ENCODE results near the gene USP49. TPM values are rescaled to one million over a fixed set of nuclear protein-coding genes. Genes with fewer than 3 reads are reported as not detected.

USP49 gene
- total RNA-seq, 2 experiments from 2014 or later: 6.1 to 6.3 TPM

GRCh38 chr6:41805830-41806774 is 89.1 kb downstream of the USP49 start:
- CTCF ChIA-PET: no interaction called here
- no peaks in the 10 kb centered on the region for H3K36me3 Mint-ChIP-seq
- H3K9me3 Mint-ChIP-seq: no peaks in the 10 kb centered on the region
- no peaks in the 10 kb centered on the region for H3K4me1 Mint-ChIP-seq (ENCODE audit: low read depth)
- no peak overlapping the region for H3K27ac Mint-ChIP-seq
- no peak overlapping the region for H3K4me3 Mint-ChIP-seq
- no peaks in the 10 kb centered on the region for H3K27me3 Mint-ChIP-seq
- intact Hi-C loops (cut with micrococcal nuclease): no loop called here
- DNase-seq: no peak
- POLR2A ChIA-PET: no interaction called here

DNA sequence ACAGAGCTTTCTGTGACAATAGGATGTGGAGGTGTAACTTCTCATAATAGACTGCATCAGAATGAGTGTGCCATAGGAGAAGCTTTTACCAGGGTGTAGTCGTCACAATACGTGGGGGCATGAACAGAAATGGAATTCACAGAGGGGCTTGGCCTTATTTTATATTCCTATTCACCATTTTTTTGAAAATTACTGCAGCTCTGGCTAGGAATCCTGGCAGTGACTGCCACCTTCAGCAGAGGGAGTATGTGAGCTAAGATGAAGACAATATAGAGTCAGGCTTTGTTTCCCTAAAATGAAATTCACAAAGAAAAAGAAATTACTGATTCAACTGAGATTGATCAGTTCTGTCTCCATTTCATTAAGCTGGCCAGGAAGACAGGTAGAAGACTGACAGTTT is 93.8 kb downstream of the USP49 start:
- H3K27ac Mint-ChIP-seq: no peak overlapping the region
- no peak for DNase-seq
- H3K4me3 Mint-ChIP-seq: no peak overlapping the region
- peaks cover 2% of the 10 kb centered on the region for H3K4me1 Mint-ChIP-seq (ENCODE audit: low read depth)
- intact Hi-C loops (cut with micrococcal nuclease): no loop called here
- no peaks in the 10 kb centered on the region for H3K9me3 Mint-ChIP-seq
- no peaks in the 10 kb centered on the region for H3K27me3 Mint-ChIP-seq
- ChIA-PET POLR2A (no interaction called here), CTCF (interaction anchor here (0.8 to 1.6 kb wide), 4 partner anchors 97 to 413 kb away, joined by 3 to 10 read pairs (median 5); no protein-coding TSS in a partner anchor)
- H3K36me3 Mint-ChIP-seq: peaks cover 1% of the 10 kb centered on the region

- H3K27me3 Mint-ChIP-seq: no peaks in the 10 kb centered on the region
- H3K36me3 Mint-ChIP-seq: peaks cover 1% of the 10 kb centered on the region
- CTCF ChIA-PET: interaction anchor here (1.1 to 1.9 kb wide), 3 partner anchors 12 to 245 kb away, joined by 3 to 7 read pairs (median 4); partner anchors contain the start of genes MED20 and TOMM6
Observed at GRCh38 chr6:41799559-41799911, 95.6 kb downstream of the USP49 start.

GRCh38 chr6:41798901-41799558 is 96.1 kb downstream of the USP49 start:
- Mint-ChIP-seq H3K4me3 (no peak overlapping the region), H3K27ac (no peak overlapping the region), H3K9me3 (no peaks in the 10 kb centered on the region), H3K27me3 (no peaks in the 10 kb centered on the region), H3K36me3 (peaks cover 1% of the 10 kb centered on the region), H3K4me1 (ENCODE audit: low read depth) (peaks cover 3% of the 10 kb centered on the region)
- ChIA-PET CTCF (interaction anchor here (1.1 to 1.9 kb wide), 3 partner anchors 12 to 245 kb away, joined by 3 to 7 read pairs (median 4); partner anchors contain the start of genes MED20 and TOMM6), POLR2A (no interaction called here)
- intact Hi-C loops (cut with micrococcal nuclease): no loop called here
- no peak for DNase-seq

More at GRCh38 chr6:41799559-41799911, 95.6 kb downstream of the USP49 start:
- no peak for DNase-seq
- intact Hi-C loops (cut with micrococcal nuclease): no loop called here
- H3K4me3 Mint-ChIP-seq: no peak overlapping the region
- H3K27ac Mint-ChIP-seq: no peak overlapping the region
- H3K9me3 Mint-ChIP-seq: no peaks in the 10 kb centered on the region
- H3K4me1 Mint-ChIP-seq (ENCODE audit: low read depth): peaks cover 3% of the 10 kb centered on the region
- POLR2A ChIA-PET: no interaction called here

DNA sequence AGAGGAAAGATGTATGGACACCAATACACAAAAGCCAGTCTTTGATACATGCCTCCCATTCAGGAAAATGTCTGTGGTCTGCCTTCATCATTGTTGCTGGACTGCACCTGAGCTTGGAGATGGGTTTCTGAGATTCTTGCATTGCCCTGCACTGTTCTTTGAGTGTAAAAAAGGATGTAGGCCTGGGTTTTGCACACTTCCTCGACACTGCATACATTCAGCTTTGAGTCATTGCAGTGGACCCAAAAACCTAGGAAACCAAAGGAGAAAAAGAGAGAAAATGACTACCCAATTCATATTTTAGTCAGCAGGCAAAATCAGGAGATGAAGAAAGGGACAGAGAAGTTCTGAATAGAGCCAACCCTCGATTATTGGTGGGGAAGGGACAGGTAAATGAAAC is 98.7 kb downstream of the USP49 start:
- H3K36me3 Mint-ChIP-seq: peaks cover 16% of the 10 kb centered on the region
- no peak overlapping the region for H3K27ac Mint-ChIP-seq
- H3K4me1 Mint-ChIP-seq (ENCODE audit: low read depth): peaks cover 3% of the 10 kb centered on the region
- ChIA-PET POLR2A (no interaction called here), CTCF (interaction anchor here (0.7 kb wide), 1 partner anchor 20 kb away, joined by 3 read pairs; no protein-coding TSS in a partner anchor)
- no peaks in the 10 kb centered on the region for H3K9me3 Mint-ChIP-seq
- intact Hi-C loops (cut with micrococcal nuclease): no loop called here
- no peak for DNase-seq
- no peak overlapping the region for H3K4me3 Mint-ChIP-seq
- H3K27me3 Mint-ChIP-seq: no peaks in the 10 kb centered on the region

DNA sequence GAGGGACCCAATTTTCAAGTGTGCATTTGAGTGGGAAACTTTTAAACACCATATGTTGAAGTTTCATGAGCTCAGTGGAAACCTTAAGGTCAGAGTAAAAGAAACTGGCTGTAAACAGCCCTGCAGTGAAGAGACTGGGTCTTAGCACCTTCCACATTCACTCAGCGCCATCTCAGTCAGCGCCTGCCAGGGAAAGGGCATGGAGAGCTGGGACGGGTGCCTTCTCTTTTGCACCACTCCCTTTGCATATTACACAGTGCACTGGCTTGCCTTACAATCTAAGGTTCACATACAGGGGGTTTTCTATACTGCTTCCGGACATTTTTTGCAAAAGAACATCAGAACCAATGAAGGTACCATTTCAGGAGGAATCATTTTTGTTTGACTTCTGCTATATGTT is 103.2 kb downstream of the USP49 start:
- Mint-ChIP-seq H3K36me3 (peaks cover 37% of the 10 kb centered on the region), H3K4me3 (no peak overlapping the region), H3K27me3 (no peaks in the 10 kb centered on the region), H3K27ac (peak overlapping the region; percentile 54), H3K9me3 (no peaks in the 10 kb centered on the region), H3K4me1 (ENCODE audit: low read depth) (peaks cover 19% of the 10 kb centered on the region)
- ChIA-PET POLR2A (interaction anchor here (0.5 to 1.0 kb wide), 2 partner anchors 112 to 259 kb away, joined by 3 to 6 read pairs; no protein-coding TSS in a partner anchor), CTCF (interaction anchor here (0.9 kb wide), 1 partner anchor 423 kb away, joined by 3 read pairs; no protein-coding TSS in a partner anchor)
- intact Hi-C loops (cut with micrococcal nuclease): no loop called here
- no peak for DNase-seq

GRCh38 chr6:41791305-41791704 is 103.9 kb downstream of the USP49 start:
- no peak for DNase-seq
- ChIA-PET CTCF (interaction anchor here (0.9 to 1.1 kb wide), 2 partner anchors 12 to 424 kb away, joined by 3 read pairs; partner anchors contain the start of gene FRS3), POLR2A (no interaction called here)
- Mint-ChIP-seq H3K27me3 (no peaks in the 10 kb centered on the region), H3K4me1 (ENCODE audit: low read depth) (peaks cover 16% of the 10 kb centered on the region), H3K36me3 (peaks cover 37% of the 10 kb centered on the region), H3K27ac (no peak overlapping the region), H3K4me3 (no peak overlapping the region), H3K9me3 (no peaks in the 10 kb centered on the region)
- intact Hi-C loops (cut with micrococcal nuclease): no loop called here

GRCh38 chr6:41790045-41790444 is 105.1 kb downstream of the USP49 start:
- intact Hi-C loops (cut with micrococcal nuclease): no loop called here
- Mint-ChIP-seq H3K27me3 (no peaks in the 10 kb centered on the region), H3K4me3 (no peak overlapping the region), H3K27ac (no peak overlapping the region), H3K36me3 (peaks cover 37% of the 10 kb centered on the region), H3K9me3 (no peaks in the 10 kb centered on the region), H3K4me1 (ENCODE audit: low read depth) (peaks cover 20% of the 10 kb centered on the region)
- DNase-seq: no peak
- POLR2A ChIA-PET: no interaction called here
- CTCF ChIA-PET: interaction anchor here (0.7 to 1.1 kb wide), 3 partner anchors 10 to 131 kb away, joined by 3 read pairs; partner anchors contain the start of genes BYSL, FRS3 and MED20

DNA sequence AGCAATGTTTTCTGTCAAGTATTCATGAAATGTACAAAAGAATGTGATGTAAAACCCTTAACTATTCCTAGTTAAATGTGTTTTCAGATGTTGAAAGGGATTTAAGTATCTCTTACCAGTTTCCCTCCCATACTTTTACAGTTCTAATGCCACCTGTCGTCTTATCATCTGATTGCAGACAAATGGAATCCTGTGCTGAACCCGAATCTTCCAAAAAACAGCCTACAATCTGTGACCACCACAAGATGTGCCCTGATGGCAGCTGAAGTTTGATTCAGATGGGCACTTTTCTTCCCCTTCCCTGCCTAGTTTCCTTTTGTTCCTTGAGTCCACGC is 105.8 kb downstream of the USP49 start:
- Mint-ChIP-seq H3K27me3 (no peaks in the 10 kb centered on the region), H3K36me3 (peaks cover 37% of the 10 kb centered on the region), H3K27ac (peak overlapping the region; percentile 45), H3K4me3 (peak overlapping the region; percentile 92), H3K4me1 (ENCODE audit: low read depth) (peaks cover 20% of the 10 kb centered on the region), H3K9me3 (no peaks in the 10 kb centered on the region)
- intact Hi-C loops (cut with micrococcal nuclease): loop anchor here (5.0 kb wide), 1 partner anchor 148 kb away; no protein-coding TSS in a partner anchor
- POLR2A ChIA-PET: no interaction called here
- no peak for DNase-seq
- CTCF ChIA-PET: interaction anchor here (1.0 kb wide), 1 partner anchor 132 kb away, joined by 3 read pairs; the partner anchor contains the start of genes BYSL and MED20

DNA sequence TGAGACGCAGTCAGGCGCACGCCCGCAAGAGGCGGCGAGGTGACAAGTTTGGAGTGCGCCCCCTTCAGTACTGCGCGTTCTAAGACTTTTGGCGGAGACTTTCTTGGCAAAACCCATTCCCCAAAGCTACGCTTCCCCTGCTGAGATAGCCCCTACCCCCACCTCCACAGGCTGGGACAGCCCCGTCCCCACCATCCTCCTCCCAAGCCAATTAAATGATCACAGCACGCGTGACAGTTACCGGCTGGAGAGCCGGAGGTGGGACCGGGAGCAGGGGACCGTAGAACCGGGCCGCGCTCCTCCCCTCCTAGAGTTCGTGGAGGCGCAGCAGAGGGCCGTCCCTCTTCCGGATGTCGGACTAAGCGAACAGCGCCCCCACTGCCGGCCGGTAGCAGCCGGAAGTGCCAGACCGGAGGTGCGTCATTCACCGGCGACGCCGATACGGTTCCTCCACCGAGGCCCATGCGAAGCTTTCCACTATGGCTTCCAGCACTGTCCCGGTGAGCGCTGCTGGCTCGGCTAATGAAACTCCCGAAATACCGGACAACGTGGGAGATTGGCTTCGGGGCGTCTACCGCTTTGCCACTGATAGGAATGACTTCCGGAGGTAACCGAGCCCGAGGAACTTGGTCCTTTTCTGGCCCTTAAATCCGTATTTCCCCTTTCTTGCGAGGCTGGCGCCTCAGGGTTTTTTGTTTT is 107.8 kb downstream of the USP49 start, which contains the start of gene TOMM6:
Gene TOMM6, plus strand, starts transcription at position 476 of the 699 bp plus-strand sequence. Its CDS starts 4 bp downstream, at position 480.
- ChIA-PET CTCF (interaction anchor here (0.6 to 5.5 kb wide), 41 partner anchors 8 to 1026 kb away, joined by 3 to 94 read pairs (median 4); partner anchors contain the start of genes BYSL, CCND3, FRS3 and MED20), POLR2A (interaction anchor here (0.8 to 1.6 kb wide), 8 partner anchors 19 to 263 kb away, joined by 3 to 10 read pairs (median 4); partner anchors contain the start of genes BYSL, CCND3, MED20 and TAF8)
- no peaks in the 10 kb centered on the region for H3K9me3 Mint-ChIP-seq
- peak within 1 kb of the TSS; percentile 92 for H3K4me3 Mint-ChIP-seq
- intact Hi-C loops (cut with micrococcal nuclease): loop anchor here (1.0 to 5.0 kb wide), 7 partner anchors 8 to 263 kb away; partner anchors contain the start of genes BYSL, FRS3, MED20 and TAF8
- H3K4me1 Mint-ChIP-seq (ENCODE audit: low read depth): peaks cover 20% of the 10 kb centered on the region
- peak within 1 kb of the TSS; percentile 90 for H3K27ac Mint-ChIP-seq
- peaks cover 31% of the 10 kb centered on the region for H3K36me3 Mint-ChIP-seq
- peak; percentile 98 for DNase-seq
- H3K27me3 Mint-ChIP-seq: no peaks in the 10 kb centered on the region

All from activated CD4-positive, alpha-beta memory T cell treated with anti-CD3 and anti-CD28 coated beads for 36 hours (primary cell).